Measurements from ENCODE around the gene SYNPR. TPM values are rescaled to one million over a fixed set of nuclear protein-coding genes. Genes with fewer than 3 reads are reported as not detected.

The SYNPR gene
- total RNA-seq, 1 experiment from 2014 or later, result not detected

DNA sequence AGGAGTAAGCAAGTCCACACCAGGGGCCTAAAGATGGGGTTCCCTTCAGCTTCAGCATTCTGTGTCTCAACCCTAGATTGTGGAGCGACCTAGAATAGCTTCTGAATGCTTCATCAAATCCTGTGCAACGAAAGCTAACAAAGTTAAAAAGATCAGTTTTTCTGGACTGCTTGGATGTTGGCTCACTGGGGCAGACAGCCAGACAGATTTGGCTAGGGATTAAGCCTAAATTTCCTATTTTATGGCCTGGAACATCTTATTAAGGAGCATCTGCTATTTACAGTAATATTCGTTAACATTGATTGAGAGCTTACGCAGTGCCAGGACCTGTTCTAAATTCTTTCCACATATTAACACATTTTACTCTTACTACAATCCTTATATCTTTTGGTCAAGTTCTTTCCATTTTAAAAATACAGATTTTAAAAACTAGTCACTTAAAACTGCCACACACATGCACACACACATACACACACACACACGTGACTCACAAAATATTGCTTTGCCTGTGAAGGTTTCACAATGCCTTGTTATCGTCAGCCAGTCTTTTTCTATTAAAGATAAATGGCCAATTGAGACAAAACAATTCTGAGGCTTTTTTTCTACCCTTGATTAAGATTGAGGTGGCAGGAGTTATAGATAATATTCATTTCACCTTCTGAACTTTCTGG lies 201.0 kb downstream of the SYNPR start:
- Histone ChIP-seq H3K27ac (no peak overlapping the region), H3K4me1 (replicated peaks) (no peaks in the 10 kb centered on the region), H3K9me3 (replicated peaks) (no peaks in the 10 kb centered on the region), H3K36me3 (no peaks in the 10 kb centered on the region), H3K4me3 (no peak overlapping the region), H3K27me3 (replicated peaks) (0 out of 2 replicates have a peak, but pooled peaks cover 2% of the 10 kb centered on the region)
- no peak for DNase-seq (ENCODE audit: low read depth in 1 of 2, low spot score in 2 of 2)

DNA sequence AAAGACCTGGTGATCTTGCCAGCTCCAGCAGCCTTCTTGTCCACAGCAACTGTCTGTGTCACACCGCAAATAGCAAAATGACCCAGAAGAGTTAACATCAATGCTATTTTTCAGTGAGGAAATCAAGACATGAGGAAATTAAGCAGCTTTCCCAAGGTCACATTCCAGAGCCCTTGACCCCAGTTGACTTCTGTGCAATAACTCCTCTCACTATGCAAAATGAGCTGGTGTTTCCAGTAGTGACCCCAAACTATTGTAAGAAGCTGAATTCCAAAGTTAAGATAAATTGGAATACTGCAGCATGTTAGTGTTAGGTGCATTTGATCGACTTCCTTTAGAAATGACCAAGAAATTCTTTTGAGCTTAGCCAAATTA lies 201.5 kb downstream of the SYNPR start:
- H3K9me3 ChIP-seq (replicated peaks), result no peaks in the 10 kb centered on the region
- DNase-seq (ENCODE audit: low read depth in 1 of 2, low spot score in 2 of 2), result no peak
- no peak overlapping the region for H3K27ac ChIP-seq
- H3K36me3 ChIP-seq, result no peaks in the 10 kb centered on the region
- H3K4me1 ChIP-seq (replicated peaks), result no peaks in the 10 kb centered on the region
- H3K4me3 ChIP-seq, result no peak overlapping the region
- 0 out of 2 replicates have a peak, but pooled peaks cover 2% of the 10 kb centered on the region for H3K27me3 ChIP-seq (replicated peaks)

DNA sequence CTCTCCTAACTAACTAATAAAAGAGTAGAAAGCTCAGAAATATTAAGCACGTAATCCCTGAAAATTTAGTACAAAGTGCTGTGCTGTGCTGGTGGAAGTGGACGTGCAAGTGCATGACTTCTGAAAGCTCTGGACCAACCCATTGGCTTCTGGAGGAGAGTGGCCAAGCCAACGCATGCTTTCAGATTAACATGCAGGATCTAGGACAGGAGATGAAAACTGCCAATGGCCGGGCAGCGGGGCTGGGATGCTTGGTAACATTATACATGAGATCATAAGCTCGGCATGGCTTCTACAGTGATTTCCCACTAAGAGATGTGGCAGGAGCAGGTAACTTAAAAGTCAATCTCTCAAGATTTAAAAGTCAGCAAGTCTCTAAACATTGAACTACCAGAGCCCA lies 203.5 kb downstream of the SYNPR start:
- no peaks in the 10 kb centered on the region for H3K9me3 ChIP-seq (replicated peaks)
- H3K4me3 ChIP-seq, result no peak overlapping the region
- no peaks in the 10 kb centered on the region for H3K4me1 ChIP-seq (replicated peaks)
- H3K27ac ChIP-seq, result no peak overlapping the region
- no peaks in the 10 kb centered on the region for H3K36me3 ChIP-seq
- no peak for DNase-seq (ENCODE audit: low read depth in 1 of 2, low spot score in 2 of 2)
- H3K27me3 ChIP-seq (replicated peaks), result 0 out of 2 replicates have a peak, but pooled peaks cover 2% of the 10 kb centered on the region

DNA sequence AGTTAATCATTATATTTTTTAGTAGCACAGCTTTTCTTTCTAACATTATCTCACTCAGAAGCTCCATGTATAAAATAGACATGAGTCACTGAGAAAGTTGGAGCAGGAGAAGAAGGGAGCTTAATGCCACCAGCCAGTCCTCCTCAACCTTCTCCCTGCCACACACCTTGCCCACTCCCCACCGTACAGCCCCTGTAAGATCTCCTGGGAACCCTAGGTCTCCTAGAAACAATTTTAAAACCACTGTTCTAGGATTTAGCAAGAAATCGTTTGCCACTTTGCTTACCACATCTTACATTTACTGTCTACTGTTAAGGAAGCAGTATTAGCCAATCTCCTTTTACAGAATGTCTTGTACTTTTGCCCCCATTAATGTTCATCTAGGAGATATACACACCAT lies 204.2 kb downstream of the SYNPR start:
- no peak for DNase-seq (ENCODE audit: low read depth in 1 of 2, low spot score in 2 of 2)
- Histone ChIP-seq H3K4me1 (replicated peaks) (no peaks in the 10 kb centered on the region), H3K36me3 (no peaks in the 10 kb centered on the region), H3K9me3 (replicated peaks) (no peaks in the 10 kb centered on the region), H3K27ac (no peak overlapping the region), H3K4me3 (no peak overlapping the region), H3K27me3 (replicated peaks) (0 out of 2 replicates have a peak, but pooled peaks cover 2% of the 10 kb centered on the region)

DNA sequence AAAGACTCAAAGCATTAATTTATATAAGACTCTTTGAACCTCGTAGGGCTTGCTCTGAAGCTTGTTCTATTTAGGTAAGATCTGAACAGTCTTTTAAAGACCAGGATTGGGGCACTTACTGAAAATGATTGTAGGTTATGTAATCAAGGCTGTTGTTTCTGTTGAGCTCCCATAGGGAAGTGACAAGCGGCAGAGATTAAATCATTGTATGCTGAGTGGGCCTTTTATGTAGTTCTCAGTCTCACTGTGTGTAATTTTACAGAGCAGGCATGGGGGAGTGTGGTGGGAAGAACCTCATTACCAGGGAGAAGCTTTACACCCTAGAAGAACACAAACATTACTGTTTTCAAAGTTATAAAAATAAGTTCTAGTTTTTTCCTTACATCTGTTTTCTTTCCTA lies 214.4 kb downstream of the SYNPR start:
- Histone ChIP-seq H3K9me3 (replicated peaks) (no peaks in the 10 kb centered on the region), H3K4me1 (replicated peaks) (no peaks in the 10 kb centered on the region), H3K27me3 (replicated peaks) (peaks cover 3% of the 10 kb centered on the region; the same call in 1 of the 2 replicates), H3K36me3 (no peaks in the 10 kb centered on the region), H3K27ac (no peak overlapping the region), H3K4me3 (no peak overlapping the region)
- DNase-seq (ENCODE audit: low read depth in 1 of 2, low spot score in 2 of 2), result no peak

DNA sequence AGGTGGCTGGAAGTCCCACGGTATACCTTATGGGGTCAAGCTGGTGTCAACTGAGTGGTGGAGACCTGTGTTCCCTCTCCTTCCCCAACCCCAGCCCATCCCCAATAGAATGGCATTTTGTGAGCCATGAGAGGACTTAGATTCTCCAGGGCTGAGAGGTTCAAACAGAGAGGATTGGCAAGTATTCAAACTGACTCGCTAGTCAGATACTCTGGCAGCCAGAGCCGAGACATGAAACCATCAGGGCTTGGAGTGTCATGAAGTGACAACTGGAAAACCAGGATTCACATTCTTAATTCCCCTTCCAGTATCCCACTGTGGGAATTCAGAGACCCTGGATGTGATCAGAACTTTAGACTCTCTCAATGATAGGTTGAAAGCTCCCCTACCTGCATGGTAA lies 215.0 kb downstream of the SYNPR start:
- DNase-seq (ENCODE audit: low read depth in 1 of 2, low spot score in 2 of 2), result no peak
- Histone ChIP-seq H3K4me3 (no peak overlapping the region), H3K27ac (no peak overlapping the region), H3K36me3 (no peaks in the 10 kb centered on the region), H3K4me1 (replicated peaks) (no peaks in the 10 kb centered on the region), H3K9me3 (replicated peaks) (no peaks in the 10 kb centered on the region), H3K27me3 (replicated peaks) (0 out of 2 replicates have a peak, but pooled peaks cover 3% of the 10 kb centered on the region)

DNA sequence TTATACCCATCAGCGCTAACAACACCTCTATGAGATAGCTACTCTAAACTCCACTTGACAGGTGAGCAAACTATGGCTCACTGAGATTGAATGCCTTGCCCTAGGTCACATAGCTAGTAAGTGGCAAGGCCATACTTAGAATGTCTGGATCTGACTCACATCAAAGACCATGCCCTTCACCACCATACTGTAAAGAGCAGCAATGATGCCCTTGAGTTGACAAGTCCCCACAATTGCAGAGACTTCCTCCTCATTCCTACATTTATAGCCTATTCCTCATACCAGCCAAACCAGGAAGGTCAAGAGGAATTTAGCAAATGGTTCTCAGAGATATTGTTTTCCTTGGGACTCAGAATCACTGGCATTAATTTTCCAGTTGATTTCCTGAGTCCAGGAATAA lies 216.5 kb downstream of the SYNPR start:
- H3K36me3 ChIP-seq, result no peaks in the 10 kb centered on the region
- H3K4me3 ChIP-seq, result no peak overlapping the region
- H3K9me3 ChIP-seq (replicated peaks), result no peaks in the 10 kb centered on the region
- DNase-seq (ENCODE audit: low read depth in 1 of 2, low spot score in 2 of 2), result no peak
- 0 out of 2 replicates have a peak, but pooled peaks cover 3% of the 10 kb centered on the region for H3K27me3 ChIP-seq (replicated peaks)
- H3K27ac ChIP-seq, result no peak overlapping the region
- no peaks in the 10 kb centered on the region for H3K4me1 ChIP-seq (replicated peaks)

DNA sequence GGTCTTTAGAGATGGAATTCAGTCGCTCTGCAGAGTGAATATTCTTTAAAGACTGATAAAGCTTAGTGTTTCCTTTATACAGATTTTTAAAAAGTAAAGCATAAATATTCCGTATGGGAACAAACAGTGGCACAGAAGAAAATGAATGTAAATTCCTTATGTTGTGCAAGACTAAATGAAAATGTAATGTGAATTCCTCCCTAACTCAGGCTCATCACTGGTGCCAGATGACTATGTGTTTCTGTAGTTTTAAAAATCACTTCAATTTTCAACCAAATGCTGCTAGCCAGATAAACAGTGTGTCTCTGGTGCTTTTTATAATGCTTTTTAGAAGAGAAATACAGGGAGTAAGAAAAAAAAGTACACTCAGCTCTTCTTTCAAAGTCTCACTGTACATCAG lies 219.5 kb downstream of the SYNPR start:
- Histone ChIP-seq H3K4me1 (replicated peaks) (no peaks in the 10 kb centered on the region), H3K4me3 (no peak overlapping the region), H3K27me3 (replicated peaks) (0 out of 2 replicates have a peak, but pooled peaks cover 3% of the 10 kb centered on the region), H3K36me3 (no peaks in the 10 kb centered on the region), H3K27ac (no peak overlapping the region), H3K9me3 (replicated peaks) (no peaks in the 10 kb centered on the region)
- DNase-seq (ENCODE audit: low read depth in 1 of 2, low spot score in 2 of 2), result no peak

DNA sequence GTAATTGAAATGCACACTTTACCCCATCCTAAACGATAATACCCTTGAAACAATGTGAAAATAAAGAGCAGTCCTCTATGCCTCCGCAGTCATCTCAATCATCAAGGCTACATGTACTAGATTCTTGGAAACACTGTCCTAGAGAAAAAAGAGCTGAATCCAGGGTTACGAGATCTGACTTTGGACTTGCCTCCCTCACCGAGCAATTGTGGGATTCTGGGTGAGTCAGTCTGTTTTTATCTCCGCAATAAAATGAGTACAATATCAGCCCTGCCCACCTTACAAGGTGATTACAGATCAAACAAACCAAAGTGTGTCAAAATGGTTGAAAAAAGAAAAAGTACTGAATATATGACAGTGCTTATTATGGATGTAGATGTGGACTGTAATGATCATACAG lies 222.1 kb downstream of the SYNPR start:
- H3K9me3 ChIP-seq (replicated peaks), result no peaks in the 10 kb centered on the region
- no peak overlapping the region for H3K4me3 ChIP-seq
- H3K36me3 ChIP-seq, result no peaks in the 10 kb centered on the region
- no peaks in the 10 kb centered on the region for H3K27me3 ChIP-seq (replicated peaks)
- no peaks in the 10 kb centered on the region for H3K4me1 ChIP-seq (replicated peaks)
- no peak overlapping the region for H3K27ac ChIP-seq
- DNase-seq (ENCODE audit: low read depth in 1 of 2, low spot score in 2 of 2), result no peak

DNA sequence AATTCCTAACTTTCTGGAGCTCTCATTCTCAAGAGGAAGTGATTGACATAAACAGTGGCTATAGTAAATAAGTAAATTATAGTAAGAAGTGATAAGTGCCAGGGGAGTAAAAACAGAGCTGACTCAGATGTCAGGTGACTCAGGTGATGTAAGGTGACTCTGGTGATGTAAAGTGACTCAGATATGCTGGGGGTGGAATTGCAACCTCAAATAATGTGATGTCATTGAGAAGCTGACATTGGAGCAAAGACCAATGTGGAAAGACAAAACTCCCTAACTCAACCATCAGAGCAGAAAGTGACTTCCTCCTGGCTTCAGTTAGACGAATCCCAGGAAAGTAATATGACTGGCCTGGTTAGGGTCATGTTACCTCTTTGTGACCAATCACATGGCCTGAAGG lies 230.2 kb downstream of the SYNPR start:
- no peaks in the 10 kb centered on the region for H3K9me3 ChIP-seq (replicated peaks)
- H3K27ac ChIP-seq, result no peak overlapping the region
- no peaks in the 10 kb centered on the region for H3K27me3 ChIP-seq (replicated peaks)
- no peaks in the 10 kb centered on the region for H3K4me1 ChIP-seq (replicated peaks)
- no peak for DNase-seq (ENCODE audit: low read depth in 1 of 2, low spot score in 2 of 2)
- H3K36me3 ChIP-seq, result no peaks in the 10 kb centered on the region
- H3K4me3 ChIP-seq, result no peak overlapping the region

DNA sequence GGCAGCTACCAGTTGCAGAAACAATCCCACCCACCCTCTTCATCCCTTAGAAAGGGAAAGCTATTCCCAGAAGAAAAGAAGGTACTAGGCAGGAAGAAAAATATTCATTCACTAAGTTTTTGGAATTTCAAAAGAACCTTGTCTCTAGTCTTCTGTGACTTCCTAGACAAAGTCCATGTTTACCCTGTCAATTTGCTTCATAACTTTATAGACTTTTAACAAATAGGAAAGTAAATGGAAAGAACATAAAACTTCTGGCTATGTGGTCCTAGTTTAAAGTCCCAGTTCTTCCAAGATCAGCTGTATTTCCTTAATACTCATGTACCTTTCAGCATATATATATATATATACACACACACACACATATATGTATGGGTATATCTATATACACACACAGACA lies 230.7 kb downstream of the SYNPR start:
- Histone ChIP-seq H3K4me1 (replicated peaks) (no peaks in the 10 kb centered on the region), H3K36me3 (no peaks in the 10 kb centered on the region), H3K9me3 (replicated peaks) (no peaks in the 10 kb centered on the region), H3K27ac (no peak overlapping the region), H3K4me3 (no peak overlapping the region), H3K27me3 (replicated peaks) (no peaks in the 10 kb centered on the region)
- DNase-seq (ENCODE audit: low read depth in 1 of 2, low spot score in 2 of 2), result no peak

DNA sequence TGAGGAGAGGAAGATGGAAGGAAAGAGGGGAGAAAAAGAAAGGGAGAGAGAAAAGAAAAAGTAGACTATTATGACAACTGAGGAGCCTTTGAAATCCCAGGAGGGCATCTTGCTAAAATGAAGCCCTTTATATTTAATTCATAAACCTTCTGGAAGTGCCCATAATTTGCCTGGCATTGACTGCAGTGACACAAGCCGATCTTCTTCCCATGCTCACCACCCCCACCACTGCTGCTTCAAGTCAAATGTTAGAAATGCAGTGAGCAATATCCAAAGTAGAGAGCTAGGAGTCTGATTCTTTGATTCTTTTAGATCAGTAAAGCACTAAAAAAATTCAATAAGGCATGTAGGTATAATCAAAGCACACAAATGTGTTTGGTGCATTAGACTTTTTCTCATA lies 235.7 kb downstream of the SYNPR start:
- Histone ChIP-seq H3K4me1 (replicated peaks) (no peaks in the 10 kb centered on the region), H3K27ac (no peak overlapping the region), H3K27me3 (replicated peaks) (0 out of 2 replicates have a peak, but pooled peaks cover 2% of the 10 kb centered on the region), H3K36me3 (no peaks in the 10 kb centered on the region), H3K9me3 (replicated peaks) (no peaks in the 10 kb centered on the region), H3K4me3 (no peak overlapping the region)
- no peak for DNase-seq (ENCODE audit: low read depth in 1 of 2, low spot score in 2 of 2)

DNA sequence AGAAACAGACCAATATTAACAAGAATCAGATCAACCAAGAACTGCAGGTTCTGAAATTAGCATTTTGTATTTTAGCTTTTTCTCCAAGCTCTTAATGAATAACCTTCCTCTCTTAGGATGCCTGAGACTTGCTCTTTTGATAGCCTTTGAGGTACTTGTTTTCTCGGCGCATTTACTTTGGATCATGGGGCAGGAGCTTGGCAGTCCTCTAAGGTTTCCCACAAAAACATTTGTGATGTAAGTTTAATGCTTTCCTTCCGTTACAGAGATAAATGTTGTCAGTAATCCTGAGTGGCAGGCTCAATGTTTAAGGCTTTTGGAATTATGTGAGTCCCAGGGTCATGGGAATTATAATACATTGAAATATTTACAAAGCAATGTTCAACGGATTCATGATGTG lies 236.6 kb downstream of the SYNPR start:
- DNase-seq (ENCODE audit: low read depth in 1 of 2, low spot score in 2 of 2), result no peak
- Histone ChIP-seq H3K4me1 (replicated peaks) (no peaks in the 10 kb centered on the region), H3K27ac (no peak overlapping the region), H3K9me3 (replicated peaks) (no peaks in the 10 kb centered on the region), H3K4me3 (no peak overlapping the region), H3K36me3 (no peaks in the 10 kb centered on the region), H3K27me3 (replicated peaks) (0 out of 2 replicates have a peak, but pooled peaks cover 2% of the 10 kb centered on the region)

DNA sequence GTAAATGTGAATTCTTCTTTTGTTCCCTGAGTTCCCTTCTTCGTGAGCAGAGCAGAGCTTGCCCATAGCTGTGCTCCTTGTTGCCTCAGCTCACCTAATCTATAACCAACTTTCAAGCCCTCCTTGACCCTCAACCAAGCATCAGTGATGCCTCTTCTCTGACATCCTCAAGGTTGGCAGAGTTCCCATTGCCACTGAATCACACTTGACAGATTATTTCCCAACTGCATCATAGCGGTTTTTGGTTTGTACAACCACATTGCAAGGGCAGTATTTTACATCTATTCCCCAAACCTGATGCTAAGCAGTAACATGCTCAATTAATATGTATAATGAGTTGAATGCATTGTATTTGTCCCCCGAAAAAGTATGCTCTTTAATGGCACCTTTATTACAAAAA lies 241.3 kb downstream of the SYNPR start:
- H3K27ac ChIP-seq, result no peak overlapping the region
- H3K4me3 ChIP-seq, result no peak overlapping the region
- no peak for DNase-seq (ENCODE audit: low read depth in 1 of 2, low spot score in 2 of 2)
- H3K4me1 ChIP-seq (replicated peaks), result no peaks in the 10 kb centered on the region
- H3K36me3 ChIP-seq, result no peaks in the 10 kb centered on the region
- no peaks in the 10 kb centered on the region for H3K9me3 ChIP-seq (replicated peaks)
- H3K27me3 ChIP-seq (replicated peaks), result 0 out of 2 replicates have a peak, but pooled peaks cover 2% of the 10 kb centered on the region

DNA sequence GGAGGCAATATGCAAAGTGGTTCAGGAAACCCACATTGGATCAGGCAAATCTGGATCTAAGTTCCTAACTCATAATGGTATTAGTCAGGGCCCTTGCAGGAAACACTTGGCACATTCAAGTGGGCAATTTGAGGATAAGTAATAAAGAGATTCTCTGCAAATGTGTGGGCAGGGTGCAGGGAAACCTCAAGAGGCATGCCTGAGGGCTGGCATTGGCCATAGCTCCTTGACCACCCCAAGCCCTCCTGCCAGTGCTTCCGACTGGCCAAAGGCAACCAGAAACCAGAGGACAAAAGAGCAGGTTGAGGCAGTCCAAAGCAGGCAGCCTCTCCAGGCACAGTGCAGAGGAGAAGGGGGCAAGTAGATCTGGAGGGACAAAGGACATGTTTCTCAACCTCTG lies 243.5 kb downstream of the SYNPR start:
- no peak overlapping the region for H3K4me3 ChIP-seq
- no peak for DNase-seq (ENCODE audit: low read depth in 1 of 2, low spot score in 2 of 2)
- H3K9me3 ChIP-seq (replicated peaks), result no peaks in the 10 kb centered on the region
- no peaks in the 10 kb centered on the region for H3K4me1 ChIP-seq (replicated peaks)
- no peak overlapping the region for H3K27ac ChIP-seq
- H3K36me3 ChIP-seq, result no peaks in the 10 kb centered on the region
- 0 out of 2 replicates have a peak, but pooled peaks cover 2% of the 10 kb centered on the region for H3K27me3 ChIP-seq (replicated peaks)
